ENCODE measurements around the gene MCRIP1.

MCRIP1 gene

GRCh38 chr17:81860756-81861568 is 27.9 kb upstream of the MCRIP1 start:
- DNase-seq (ENCODE audit: low spot score), result peak; percentile 100

- no peak for DNase-seq (ENCODE audit: low spot score)
These were observed 27.0 kb upstream of the MCRIP1 start, which contains the start of gene P4HB for GRCh38 chr17:81859906-81860755. TSS of gene P4HB (minus strand) at chr17:81860535. CDS start at chr17:81860471, 64 bp downstream.

GRCh38 chr17:81858967-81859905 is 26.1 kb upstream of the MCRIP1 start:
- peak; percentile 45 for DNase-seq (ENCODE audit: low spot score)

DNA sequence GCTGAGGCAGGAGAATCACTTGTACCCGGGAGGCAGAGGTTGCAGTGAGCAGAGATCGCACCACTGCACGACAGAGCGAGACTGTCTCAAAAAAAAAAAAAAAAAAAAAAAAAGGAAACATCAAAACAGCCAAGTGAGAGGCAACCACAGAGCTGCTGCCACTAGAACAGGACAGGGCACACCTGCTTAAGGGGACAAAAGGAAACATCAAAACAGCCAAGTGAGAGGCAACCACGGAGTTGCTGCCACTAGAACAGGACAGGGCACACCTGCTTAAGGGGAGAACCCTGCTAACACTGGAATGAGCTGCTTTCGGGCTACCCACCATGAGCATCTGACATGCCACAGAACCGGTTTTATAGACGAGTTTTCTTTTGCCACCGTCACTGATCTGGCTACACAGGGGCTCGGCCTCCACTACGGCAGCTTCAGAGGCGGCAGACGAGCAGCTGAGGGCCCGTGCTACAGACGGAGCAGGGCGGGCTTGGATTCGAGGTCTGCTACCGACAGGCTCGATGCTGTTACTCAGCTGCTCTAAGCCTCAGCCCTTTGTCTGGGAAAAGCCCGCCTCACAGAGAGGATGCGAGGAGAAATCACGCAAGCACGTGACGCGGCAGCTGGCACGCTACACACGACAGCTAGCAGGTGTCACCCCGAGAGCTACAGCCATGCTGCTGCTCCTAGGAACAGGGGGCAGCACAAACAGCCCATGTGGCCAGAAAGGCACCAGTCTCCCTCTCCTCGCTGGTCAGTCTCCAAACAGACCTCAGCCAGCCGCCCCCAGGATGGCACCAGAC is 25.3 kb upstream of the MCRIP1 start:
- peak; percentile 49 for DNase-seq (ENCODE audit: low spot score)

DNA sequence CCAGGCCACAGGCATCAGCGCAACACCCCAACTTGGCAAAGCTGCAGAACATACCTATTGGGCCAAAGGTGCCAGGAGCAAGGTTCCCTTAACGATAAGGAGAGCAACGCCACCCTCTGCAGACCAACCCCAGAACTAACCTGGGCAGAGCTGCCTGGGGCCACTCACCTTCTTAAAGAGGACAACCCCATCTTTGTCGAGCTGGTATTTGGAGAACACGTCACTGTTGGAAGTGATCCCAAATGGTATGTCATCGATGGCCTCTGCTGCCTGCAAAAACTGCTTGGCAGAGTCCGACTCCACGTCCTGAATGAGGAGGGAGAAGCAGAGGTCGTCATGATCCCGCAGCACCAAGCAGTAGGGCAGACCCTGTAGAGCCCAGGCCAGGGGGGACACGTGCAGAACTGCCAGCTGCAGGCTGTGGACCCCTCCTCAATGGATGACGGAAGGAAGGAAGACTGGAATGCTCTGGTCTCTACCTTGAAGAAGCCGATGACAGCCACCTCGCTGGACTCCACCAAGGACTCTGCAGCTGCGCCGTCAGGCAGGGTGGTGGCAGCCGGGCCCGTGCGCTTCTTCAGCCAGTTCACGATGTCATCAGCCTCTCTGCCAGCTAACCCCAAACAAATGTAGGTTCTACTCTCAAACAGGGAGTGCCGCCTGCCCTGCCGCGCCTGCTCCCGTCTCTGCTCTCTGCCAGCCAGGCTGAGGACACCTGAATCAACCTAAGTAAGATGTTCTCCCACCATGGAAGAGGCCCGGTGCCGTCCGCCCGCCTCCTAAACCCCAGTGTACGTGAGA is 22.1 kb upstream of the MCRIP1 start:
- no peak for DNase-seq (ENCODE audit: low spot score)

DNA sequence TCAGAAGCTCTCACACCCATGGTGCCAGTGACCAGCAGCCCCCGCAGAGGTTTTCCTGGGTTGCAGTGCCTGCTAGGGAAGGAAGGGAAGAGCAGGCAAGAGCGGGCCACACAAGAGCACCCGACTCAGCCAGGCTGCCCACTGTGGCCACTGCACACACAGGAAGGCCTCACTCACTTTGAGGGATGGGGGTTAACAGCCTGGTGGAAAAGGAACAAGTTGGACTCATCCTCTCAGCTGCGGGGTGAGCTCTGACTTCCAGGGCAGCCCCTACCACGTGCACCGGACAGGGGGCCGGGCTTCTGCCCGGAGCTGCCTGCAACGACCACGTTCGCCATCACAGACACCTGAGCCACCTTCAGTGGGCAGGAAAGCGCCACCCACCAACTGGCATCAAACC is 19.1 kb upstream of the MCRIP1 start:
- no peak for DNase-seq (ENCODE audit: low spot score)

DNA sequence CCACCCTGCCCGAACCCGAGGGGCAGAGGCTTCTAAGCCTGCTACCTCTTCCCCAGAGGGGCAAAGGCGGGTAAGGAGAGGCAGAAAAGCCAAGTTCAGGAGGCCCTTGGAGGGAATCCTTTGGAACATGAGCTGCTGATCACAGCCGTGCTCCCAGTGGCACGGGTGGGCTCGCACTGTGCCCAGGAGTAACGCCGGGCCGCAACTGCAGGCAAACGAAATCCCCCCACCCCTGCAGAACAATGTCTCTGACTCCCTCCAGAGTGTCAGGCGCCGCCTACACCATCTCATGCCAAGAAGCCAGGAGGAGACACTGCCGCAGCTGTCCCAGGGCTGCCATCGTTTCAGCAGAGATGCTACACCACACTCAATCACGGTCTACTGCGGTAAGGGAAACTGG is 18.3 kb upstream of the MCRIP1 start:
- DNase-seq (ENCODE audit: low spot score), result no peak

DNA sequence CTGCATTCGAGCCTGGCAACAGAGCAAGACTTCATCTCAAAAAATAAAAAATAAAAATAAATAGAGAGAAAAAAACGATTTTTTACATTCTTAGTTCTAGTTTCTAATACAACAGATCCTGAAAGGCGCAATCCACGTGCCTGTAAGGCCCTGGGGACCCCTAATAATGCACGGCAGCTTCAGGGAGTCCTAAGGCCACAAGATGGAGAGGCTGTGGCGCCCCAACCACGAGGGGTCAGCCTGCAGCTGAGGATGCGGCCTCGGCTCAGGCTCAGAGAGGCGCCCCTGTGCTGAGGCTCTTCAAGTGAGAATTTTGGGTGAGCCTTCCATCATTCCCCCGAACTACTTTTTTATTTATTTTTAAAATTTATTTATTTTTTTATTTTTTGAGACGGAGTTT is 16.4 kb upstream of the MCRIP1 start:
- DNase-seq (ENCODE audit: low spot score), result no peak

DNA sequence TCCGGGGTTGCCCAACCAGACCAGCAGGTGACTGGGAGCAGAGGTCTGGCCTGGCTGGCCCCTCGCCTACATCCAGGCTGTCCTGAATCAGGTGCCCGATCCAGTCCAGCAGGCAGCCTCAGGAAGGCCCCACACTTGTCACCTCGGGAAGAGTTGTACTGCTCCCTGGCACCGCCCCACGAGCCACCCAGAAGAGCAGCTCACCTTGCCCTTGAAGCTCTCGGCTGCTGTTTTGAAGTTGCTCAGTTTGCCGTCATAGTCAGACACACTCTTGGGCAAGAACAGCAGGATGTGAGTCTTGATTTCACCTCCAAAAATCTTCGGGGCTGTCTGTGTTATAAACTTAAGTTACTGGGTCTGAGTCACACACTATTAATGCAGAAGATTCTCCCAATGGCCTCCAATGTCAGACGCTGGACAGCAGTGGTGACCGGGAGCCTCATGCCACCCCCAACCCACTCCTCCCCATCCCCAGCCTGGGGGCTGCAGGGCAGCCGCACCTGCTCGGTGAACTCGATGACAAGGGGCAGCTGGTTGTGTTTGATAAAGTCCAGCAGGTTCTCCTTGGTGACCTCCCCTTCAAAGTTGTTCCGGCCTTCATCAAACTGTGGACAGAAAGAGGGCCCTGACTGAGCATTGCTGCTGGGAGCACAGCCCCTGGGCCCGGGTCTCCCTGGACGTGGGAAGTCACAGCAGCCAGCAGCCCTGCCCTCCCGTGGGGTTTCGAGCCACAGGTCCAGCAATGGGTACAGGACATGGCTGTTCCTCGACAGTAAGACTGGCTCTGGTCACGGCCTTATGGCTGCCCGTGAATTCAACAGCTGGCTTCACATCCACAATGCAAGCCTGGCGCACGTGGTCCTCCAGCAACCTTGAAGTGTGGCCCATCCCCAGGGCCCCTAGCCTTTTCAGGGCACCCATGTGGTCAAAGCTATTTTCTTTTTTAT is 13.9 kb upstream of the MCRIP1 start:
- DNase-seq (ENCODE audit: low spot score), result no peak

DNA sequence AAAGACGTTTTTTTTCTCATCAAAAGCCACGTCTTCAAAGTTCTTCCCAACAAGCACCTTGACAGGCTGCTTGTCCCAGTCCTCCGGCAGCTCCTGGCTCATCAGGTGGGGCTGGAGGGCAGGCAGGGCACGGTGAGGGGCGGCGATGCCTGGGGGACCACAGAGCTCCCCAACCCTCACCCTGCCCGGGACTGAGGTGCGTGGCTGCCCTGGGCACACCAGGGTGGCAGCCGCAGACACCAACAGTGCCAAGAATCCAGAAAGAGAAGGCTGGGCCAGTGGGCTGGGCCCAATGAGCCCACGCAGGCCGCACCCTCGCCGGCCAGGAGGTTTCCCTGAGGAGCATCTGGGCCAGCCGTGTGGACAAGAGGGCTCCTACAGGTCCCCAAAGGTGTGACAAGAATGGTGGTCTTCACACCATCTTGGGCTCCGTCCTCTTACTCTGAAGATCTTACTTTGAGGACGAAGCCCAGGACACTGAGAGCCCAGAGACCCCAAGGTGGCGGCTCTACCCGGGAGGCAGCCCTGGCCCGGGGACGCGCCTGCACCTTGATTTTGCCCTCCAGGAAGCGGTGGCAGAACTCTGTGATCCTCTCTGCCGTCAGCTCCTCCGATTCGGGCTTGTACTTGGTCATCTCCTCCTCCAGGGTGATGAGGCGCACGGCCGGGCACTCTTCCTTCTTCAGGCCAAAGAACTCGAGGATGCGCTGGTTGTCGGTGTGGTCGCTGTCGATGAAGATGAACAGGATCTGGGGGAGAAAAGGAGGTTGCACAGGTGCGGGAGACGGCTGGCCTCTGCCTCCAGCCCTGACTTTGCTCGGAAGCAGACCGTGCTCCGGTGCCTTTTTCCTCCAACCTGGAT is 13.0 kb upstream of the MCRIP1 start:
- no peak for DNase-seq (ENCODE audit: low spot score)

DNA sequence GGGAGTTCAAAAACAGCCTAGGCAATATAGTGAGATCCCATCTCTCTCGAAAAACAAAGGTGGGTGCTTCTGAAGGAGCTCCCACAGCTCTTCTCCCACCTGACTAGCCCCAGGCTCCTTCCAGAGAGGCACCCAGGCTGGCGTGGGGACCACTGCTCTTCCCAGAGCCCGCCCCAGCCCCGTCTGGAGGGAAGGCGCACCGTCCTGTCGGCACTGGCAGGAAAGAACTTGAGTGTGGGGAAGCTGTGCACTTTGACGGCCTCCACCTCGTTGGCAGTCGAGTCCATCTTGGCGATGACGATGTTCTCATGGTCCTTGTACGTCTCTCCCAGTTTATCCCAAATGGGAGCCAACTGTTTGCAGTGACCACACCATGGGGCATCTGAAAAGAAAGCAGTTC is 12.3 kb upstream of the MCRIP1 start:
- DNase-seq (ENCODE audit: low spot score), result no peak

DNA sequence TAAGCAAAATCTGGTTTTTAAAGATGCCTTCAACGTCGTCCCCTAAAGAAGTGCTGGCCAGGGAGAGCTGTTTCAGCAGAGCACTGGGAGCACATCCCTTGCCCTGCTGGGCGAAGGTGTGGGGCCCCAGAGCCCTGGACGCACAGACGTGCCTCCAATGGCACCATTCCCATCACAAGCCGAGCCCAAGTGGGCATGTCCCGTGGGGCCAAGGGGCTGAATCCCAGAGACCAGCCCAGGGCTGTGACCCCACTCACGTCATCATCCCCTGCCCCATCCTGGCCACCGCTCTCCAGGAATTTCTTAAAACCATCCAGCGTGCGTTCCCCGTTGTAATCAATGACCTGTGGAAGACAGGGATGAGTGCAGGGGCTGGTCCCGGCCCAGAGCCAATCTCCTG is 11.8 kb upstream of the MCRIP1 start:
- DNase-seq (ENCODE audit: low spot score), result no peak

GRCh38 chr17:81844327-81844851 is 11.3 kb upstream of the MCRIP1 start:
- no peak for DNase-seq (ENCODE audit: low spot score)

DNA sequence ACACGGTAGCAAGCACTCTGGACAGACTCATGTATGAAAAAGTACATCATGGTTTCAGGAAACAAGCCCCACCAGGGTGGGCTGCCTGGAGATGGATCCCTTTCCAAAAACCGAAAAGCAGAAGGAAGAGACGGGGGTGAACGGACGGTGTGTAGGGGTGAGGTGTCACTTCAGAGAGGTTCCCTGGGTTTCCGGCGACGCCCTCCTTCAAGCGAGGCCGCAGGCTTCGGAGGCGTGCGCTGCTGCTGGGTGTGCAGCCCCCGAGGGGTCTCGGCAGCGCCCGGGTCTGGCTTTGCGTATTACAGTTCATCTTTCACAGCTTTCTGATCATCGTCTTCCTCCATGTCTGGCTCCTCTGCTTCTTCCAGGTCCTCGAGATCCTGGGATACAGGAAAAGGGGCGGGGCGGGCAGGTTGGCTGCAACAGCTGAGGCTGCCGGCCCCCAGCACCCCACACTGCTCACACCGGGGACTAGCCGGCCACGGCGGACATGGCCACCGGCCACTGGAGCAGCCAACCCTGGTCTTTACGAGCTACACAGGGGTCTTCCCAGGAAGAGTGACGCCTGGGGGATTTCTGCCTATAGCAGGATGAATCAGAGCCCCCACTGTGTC is 10.7 kb upstream of the MCRIP1 start:
- DNase-seq (ENCODE audit: low spot score), result no peak

DNA sequence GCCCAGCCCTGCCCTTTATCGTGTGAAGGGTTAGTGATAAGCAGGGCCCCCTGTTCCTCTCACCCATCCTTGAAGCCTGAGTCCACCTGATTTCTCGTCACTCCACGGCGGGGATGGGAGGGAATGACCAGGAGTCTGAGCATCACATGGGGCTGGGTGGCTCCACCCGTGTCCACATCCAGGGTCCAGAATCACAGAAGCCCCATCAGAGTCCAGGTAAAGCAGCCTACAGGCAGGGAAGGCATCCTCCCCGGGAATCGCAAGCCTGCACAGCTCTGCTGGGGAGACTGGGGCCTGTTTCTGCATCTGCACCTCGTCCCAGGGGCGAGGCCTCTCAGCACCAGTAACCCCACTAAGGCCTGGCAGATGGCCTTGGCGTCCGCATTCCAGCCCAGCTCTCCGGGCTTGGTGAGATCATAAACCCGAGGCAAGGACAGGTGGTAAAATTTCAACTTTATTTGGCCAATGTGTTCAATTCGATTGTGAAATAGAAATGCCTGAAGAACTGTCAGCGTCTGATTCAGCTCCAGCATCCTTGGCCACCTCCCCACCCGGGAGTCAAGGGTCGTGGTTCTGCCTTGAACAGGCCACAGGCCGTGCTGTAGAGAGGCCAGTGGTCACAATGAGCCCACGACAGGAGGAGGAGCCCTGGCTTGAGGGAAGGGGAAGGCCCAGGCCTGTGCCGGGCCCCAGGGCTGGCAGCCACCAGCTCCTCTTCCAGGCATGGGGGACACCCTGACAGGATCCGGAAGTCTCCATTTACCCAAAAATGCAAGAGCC is 9.8 kb upstream of the MCRIP1 start:
- DNase-seq (ENCODE audit: low spot score), result no peak

- no peak for DNase-seq (ENCODE audit: low spot score)
These were observed 9.3 kb upstream of the MCRIP1 start for GRCh38 chr17:81842378-81842724.

GRCh38 chr17:81841866-81842265 is 8.8 kb upstream of the MCRIP1 start:
- DNase-seq (ENCODE audit: low spot score), result no peak

Measured in ecto neural progenitor cell (in vitro differentiated cells).